Neural progenitor cell (in vitro differentiated cells): Measurements from ENCODE around the gene BCL7C. TPM values are rescaled to one million over a fixed set of nuclear protein-coding genes. Genes with fewer than 3 reads are reported as not detected.

Experiments
- DNase-seq: peaks from one replicate; pipeline ENCODE4 v3.0.0-alpha.2; 2016; ENCODE audit warnings: low spot score
- H2AFZ ChIP-seq: fragments of 200-600 bp; sonication (generic); replicated peaks from 2 replicates; pipeline ENCODE4 v1.6.1; 2016; ENCODE audit warnings: antibody characterized with exemption
- H3F3A ChIP-seq: fragments of 200-600 bp; sonication (generic); 2 replicates; pipeline ENCODE4 v1.6.1; 2016; ENCODE audit warnings: antibody characterized with exemption, low read depth
- H3K27ac ChIP-seq: fragments of 200-600 bp; sonication (generic); 2 replicates; pipeline ENCODE4 v1.5.1; 2016; ENCODE audit warnings: mild to moderate bottlenecking
- H3K27me3 ChIP-seq: fragments of 200-600 bp; sonication (generic); 2 replicates; pipeline ENCODE4 v1.6.1; 2016; ENCODE audit warnings: mild to moderate bottlenecking, moderate library complexity
- H3K36me3 ChIP-seq: fragments of 200-600 bp; sonication (generic); 2 replicates; pipeline ENCODE4 v1.5.1; 2016
- H3K4me1 ChIP-seq: fragments of 200-600 bp; sonication (generic); 2 replicates; pipeline ENCODE4 v1.6.1; 2016; ENCODE audit warnings: mixed run types
- H3K4me2 ChIP-seq: fragments of 200-600 bp; sonication (generic); 2 replicates; pipeline ENCODE4 v1.6.1; 2016
- H3K4me3 ChIP-seq: fragments of 200-600 bp; sonication (generic); 2 replicates; pipeline ENCODE4 v1.5.1; 2016
- H3K79me2 ChIP-seq: fragments of 200-600 bp; sonication (generic); 2 replicates; pipeline ENCODE4 v1.6.1; 2016; ENCODE audit warnings: low read depth
- H3K9ac ChIP-seq: fragments of 200-600 bp; sonication (generic); 2 replicates; pipeline ENCODE4 v1.6.1; 2016
- H3K9me3 ChIP-seq: fragments of 200-600 bp; sonication (generic); 2 replicates; pipeline ENCODE4 v1.5.1; 2016; ENCODE audit warnings: low read depth
- H4K20me1 ChIP-seq: fragments of 200-600 bp; sonication (generic); 2 replicates; pipeline ENCODE4 v1.6.1; 2016; ENCODE audit warnings: low read depth
- H3K27ac Mint-ChIP-seq: 3 replicates; pipeline ENCODE4 v1.8.0; 2021; ENCODE audit warnings: mixed read lengths
- H3K27me3 Mint-ChIP-seq: 2 replicates; pipeline ENCODE4 v1.8.0; 2022; ENCODE audit warnings: low read depth, mild to moderate bottlenecking, inconsistent platforms, moderate library complexity, mixed read lengths; ENCODE audit not compliant: insufficient read depth
- H3K36me3 Mint-ChIP-seq: 3 replicates; pipeline ENCODE4 v1.8.0; 2021; ENCODE audit warnings: mixed read lengths
- H3K4me1 Mint-ChIP-seq: 3 replicates; pipeline ENCODE4 v1.8.0; 2021; ENCODE audit warnings: mixed read lengths
- H3K4me3 Mint-ChIP-seq: 3 replicates; pipeline ENCODE4 v1.8.0; 2021; ENCODE audit warnings: mild to moderate bottlenecking, moderate library complexity, mixed read lengths
- H3K9me3 Mint-ChIP-seq: 3 replicates; pipeline ENCODE4 v1.8.0; 2020; ENCODE audit warnings: mixed read lengths
- EZH2 ChIP-seq: fragments of 200-600 bp; sonication (generic); IDR thresholded peaks from 2 replicates; pipeline ENCODE4 v1.6.1; 2017; ENCODE audit warnings: antibody characterized with exemption, mild to moderate bottlenecking, moderate library complexity
- EZH2phosphoT487 ChIP-seq: fragments of 200-600 bp; sonication (generic); IDR thresholded peaks from 2 replicates; pipeline ENCODE4 v1.6.1; 2017; ENCODE audit warnings: antibody characterized with exemption
- total RNA-seq: library from RNA; depleted of rRNA; stranded (reverse); fragments of >200 nt; gene quantifications from 2 replicates; pipeline ENCODE4 v1.2.3, GENCODE V29; 2015; ENCODE audit warnings: low replicate concordance
- TF ChIP-seq, protein P1 (sequence below): fragments of 200-600 bp; sonication (generic); IDR thresholded peaks from 2 replicates; pipeline ENCODE4 v1.5.1; 2017; ENCODE audit warnings: antibody characterized with exemption, mild to moderate bottlenecking

BCL7C gene
- total RNA-seq, 1 donor from 2014 or later: 18.3 TPM

DNA sequence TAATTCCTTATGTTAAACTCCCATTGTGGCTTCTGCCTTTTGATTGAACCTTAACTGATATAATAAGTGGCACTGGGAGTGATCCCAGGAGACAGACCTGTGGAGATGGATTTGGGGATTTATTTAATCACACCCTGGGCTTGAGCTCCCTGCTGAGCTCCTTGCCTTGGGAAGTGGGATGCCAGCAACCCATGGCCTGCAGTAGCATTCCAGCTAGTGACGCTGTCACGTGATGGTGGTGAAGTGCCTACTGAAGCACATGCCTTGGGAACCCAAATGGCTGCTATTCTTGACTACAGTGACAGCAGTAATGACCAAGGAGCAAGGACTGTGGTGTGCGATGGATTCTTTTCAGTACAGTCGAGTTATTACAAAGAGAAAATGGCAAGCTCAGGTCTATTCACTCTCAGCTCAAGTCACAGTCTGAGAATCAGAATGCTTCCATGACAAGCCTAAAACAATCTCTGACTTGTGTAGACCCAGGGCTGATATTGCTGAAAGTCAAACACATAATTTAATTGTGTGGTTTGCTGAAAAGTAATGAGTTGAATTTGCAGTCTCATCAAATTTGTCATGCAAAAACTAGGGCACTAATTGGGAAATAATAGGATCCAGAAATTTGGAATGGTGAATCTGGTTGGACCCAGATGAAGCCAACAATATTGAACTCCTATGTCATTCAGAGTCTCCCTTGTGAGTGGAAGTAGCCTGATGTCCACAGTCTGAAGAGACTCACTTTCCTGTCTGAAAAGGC is 47.1 kb downstream of the BCL7C start:
- no peak overlapping the region for H3K9ac ChIP-seq
- Mint-ChIP-seq H3K4me3 (no peak overlapping the region), H3K4me1 (peaks cover 10% of the 10 kb centered on the region), H3K9me3 (peaks cover 4% of the 10 kb centered on the region), H3K27ac (no peak overlapping the region), H3K36me3 (peaks cover 7% of the 10 kb centered on the region), H3K27me3 (peaks cover 4% of the 10 kb centered on the region)
- H3K36me3 ChIP-seq: no peaks in the 10 kb centered on the region
- no peaks in the 10 kb centered on the region for H4K20me1 ChIP-seq
- peak; percentile 11 for DNase-seq
- no peaks in the 10 kb centered on the region for H3K4me1 ChIP-seq
- no peak overlapping the region for H3K4me3 ChIP-seq
- H3K27ac ChIP-seq: no peak overlapping the region
- no peak overlapping the region for H2AFZ ChIP-seq
- TF ChIP-seq, protein P1, sequence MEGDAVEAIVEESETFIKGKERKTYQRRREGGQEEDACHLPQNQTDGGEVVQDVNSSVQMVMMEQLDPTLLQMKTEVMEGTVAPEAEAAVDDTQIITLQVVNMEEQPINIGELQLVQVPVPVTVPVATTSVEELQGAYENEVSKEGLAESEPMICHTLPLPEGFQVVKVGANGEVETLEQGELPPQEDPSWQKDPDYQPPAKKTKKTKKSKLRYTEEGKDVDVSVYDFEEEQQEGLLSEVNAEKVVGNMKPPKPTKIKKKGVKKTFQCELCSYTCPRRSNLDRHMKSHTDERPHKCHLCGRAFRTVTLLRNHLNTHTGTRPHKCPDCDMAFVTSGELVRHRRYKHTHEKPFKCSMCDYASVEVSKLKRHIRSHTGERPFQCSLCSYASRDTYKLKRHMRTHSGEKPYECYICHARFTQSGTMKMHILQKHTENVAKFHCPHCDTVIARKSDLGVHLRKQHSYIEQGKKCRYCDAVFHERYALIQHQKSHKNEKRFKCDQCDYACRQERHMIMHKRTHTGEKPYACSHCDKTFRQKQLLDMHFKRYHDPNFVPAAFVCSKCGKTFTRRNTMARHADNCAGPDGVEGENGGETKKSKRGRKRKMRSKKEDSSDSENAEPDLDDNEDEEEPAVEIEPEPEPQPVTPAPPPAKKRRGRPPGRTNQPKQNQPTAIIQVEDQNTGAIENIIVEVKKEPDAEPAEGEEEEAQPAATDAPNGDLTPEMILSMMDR: no peak
- TF ChIP-seq EZH2 (no peak), EZH2phosphoT487 (no peak)
- H3K4me2 ChIP-seq: no peak overlapping the region
- H3K79me2 ChIP-seq: no peaks in the 10 kb centered on the region
- H3F3A ChIP-seq: peaks cover 11% of the 10 kb centered on the region
- H3K27me3 ChIP-seq: no peaks in the 10 kb centered on the region
- H3K9me3 ChIP-seq: no peaks in the 10 kb centered on the region

GRCh38 chr16:30844671-30845449 is 49.0 kb downstream of the BCL7C start:
- Mint-ChIP-seq H3K4me1 (peaks cover 10% of the 10 kb centered on the region), H3K9me3 (peaks cover 4% of the 10 kb centered on the region), H3K27me3 (peaks cover 4% of the 10 kb centered on the region), H3K4me3 (no peak overlapping the region), H3K27ac (no peak overlapping the region), H3K36me3 (peaks cover 5% of the 10 kb centered on the region)
- Histone ChIP-seq H3K79me2 (no peaks in the 10 kb centered on the region), H3K9me3 (no peaks in the 10 kb centered on the region), H4K20me1 (no peaks in the 10 kb centered on the region), H3K27ac (no peak overlapping the region), H3K4me1 (no peaks in the 10 kb centered on the region), H3F3A (peaks cover 11% of the 10 kb centered on the region), H2AFZ (peak overlapping the region; percentile 27), H3K9ac (no peak overlapping the region), H3K4me2 (no peak overlapping the region), H3K27me3 (no peaks in the 10 kb centered on the region), H3K4me3 (no peak overlapping the region), H3K36me3 (no peaks in the 10 kb centered on the region)
- TF ChIP-seq, protein P1: peak; percentile 82
- TF ChIP-seq EZH2: no peak
- TF ChIP-seq EZH2phosphoT487: no peak
- peak; percentile 89 for DNase-seq

- Histone ChIP-seq H3K79me2 (no peaks in the 10 kb centered on the region), H3K9ac (no peak overlapping the region), H3K4me2 (no peak overlapping the region), H3K4me1 (no peaks in the 10 kb centered on the region), H2AFZ (no peak overlapping the region), H4K20me1 (no peaks in the 10 kb centered on the region), H3K36me3 (no peaks in the 10 kb centered on the region), H3K27ac (no peak overlapping the region), H3K27me3 (no peaks in the 10 kb centered on the region), H3K9me3 (no peaks in the 10 kb centered on the region), H3F3A (peaks cover 11% of the 10 kb centered on the region), H3K4me3 (no peak overlapping the region)
- peaks cover 4% of the 10 kb centered on the region for H3K9me3 Mint-ChIP-seq
- DNase-seq: no peak
- TF ChIP-seq EZH2phosphoT487 (no peak), EZH2 (no peak)
- TF ChIP-seq, protein P1: no peak
- H3K27me3 Mint-ChIP-seq: peaks cover 4% of the 10 kb centered on the region
- no peak overlapping the region for H3K4me3 Mint-ChIP-seq
- H3K36me3 Mint-ChIP-seq: peaks cover 5% of the 10 kb centered on the region
- H3K27ac Mint-ChIP-seq: no peak overlapping the region
- peaks cover 10% of the 10 kb centered on the region for H3K4me1 Mint-ChIP-seq
Observed at GRCh38 chr16:30844346-30844670, 49.6 kb downstream of the BCL7C start.
